ENCODE data around the gene PDE10A. TPM values are rescaled to one million over a fixed set of nuclear protein-coding genes. Genes with fewer than 3 reads are reported as not detected.
A peak's percentile ranks its signal among the peaks of the same experiment; 100 is the strongest.

Gene PDE10A
- total and polyA plus RNA-seq, 2 of the 8 experiments (the other 6 are each of a cell fraction or from before 2014, with no cell fraction given), result 1.1 to 2.4 TPM

DNA sequence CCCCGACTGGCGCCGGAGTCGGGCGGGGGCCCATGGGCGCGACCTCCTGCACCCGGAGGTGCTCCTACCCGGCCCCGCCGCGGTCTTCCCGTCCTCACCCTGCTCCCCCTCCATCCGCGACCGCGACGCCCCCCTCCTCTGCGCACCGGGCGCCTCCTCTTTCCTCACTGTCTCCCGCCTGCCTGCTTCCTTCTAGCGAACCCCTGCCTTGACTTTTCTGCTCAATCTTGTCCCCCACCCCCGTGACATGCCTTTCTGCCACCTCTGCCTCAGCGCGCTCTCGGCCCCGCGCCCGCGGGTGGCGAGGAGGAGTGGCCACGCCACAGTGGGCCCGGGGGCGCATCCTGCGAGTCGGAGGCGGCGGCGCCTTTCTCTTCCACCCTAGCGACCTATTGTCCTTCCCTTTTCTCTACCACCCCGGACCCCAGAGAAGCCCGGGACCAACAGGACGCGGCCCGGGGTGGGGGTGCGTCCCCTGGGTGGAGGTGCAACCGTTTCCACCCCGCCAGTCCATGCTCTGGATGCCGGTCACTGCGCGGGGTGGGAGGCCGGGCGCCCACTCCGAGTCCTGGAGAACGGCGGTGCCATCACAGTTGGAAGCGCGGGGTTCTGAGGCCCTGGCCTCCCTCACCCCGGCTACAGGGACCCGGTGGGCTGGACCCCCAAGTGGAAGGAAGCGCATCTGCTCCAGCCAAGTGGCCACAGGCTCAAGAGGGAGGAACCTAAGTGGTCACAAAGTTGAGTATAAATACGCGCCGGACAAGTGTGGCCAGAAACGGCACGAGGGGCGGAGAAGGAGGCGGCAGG is 2.0 kb downstream of the PDE10A start:
- H2BK15ac ChIP-seq (ENCODE audit: low read length), result peak overlapping the region; percentile 61; the same call in 1 of the 2 replicates
- peak overlapping the region; percentile 44 to 75 (median 55) for H3K4me3 ChIP-seq (ENCODE audit: extremely low read depth in 1 of 4, insufficient read depth in 2 of 4, low read depth in 3 of 4, low read length in 4 of 4)
- peaks cover 0 to 2% of the 10 kb centered on the region in 2 experiments for H4K20me1 ChIP-seq (replicated peaks in 1 of 2; ENCODE audit: control insufficient read depth in 1 of 2, insufficient read depth in 2 of 2, low read length in 2 of 2)
- H2BK120ac ChIP-seq (replicated peaks; ENCODE audit: low read depth, low read length), result no peak overlapping the region
- 0 out of 2 replicates have a peak overlapping the region, but pooled peaks have one; percentile 14 for H2BK12ac ChIP-seq (ENCODE audit: low read depth, low read length)
- ChIA-PET CTCF (ENCODE audit: partially characterized antibody) (no interaction called here), POLR2A (ENCODE audit: partially characterized antibody) (interaction anchor here (1.0 to 1.1 kb wide), 2 partner anchors 32 to 87 kb away, joined by 3 read pairs; no protein-coding TSS in a partner anchor)
- no peaks in the 10 kb centered on the region for H3K79me1 ChIP-seq (ENCODE audit: low read depth, low read length)
- no peak overlapping the region for H2BK5ac ChIP-seq (ENCODE audit: low read depth, low read length)
- H4K8ac ChIP-seq (ENCODE audit: extremely low read depth, insufficient read depth, low read length), result peak overlapping the region; percentile 93
- H3K23ac ChIP-seq (ENCODE audit: insufficient read length), result no peak overlapping the region
- peak overlapping the region; percentile 75 for H3K4ac ChIP-seq (replicated peaks; ENCODE audit: insufficient read length, low read depth, low read length)
- peak overlapping the region; percentile 39 for H4K91ac ChIP-seq (replicated peaks; ENCODE audit: insufficient read length, low read length)
- peak overlapping the region in 2 of 4 experiments; percentile 54 to 63; a peak in 4 of 7 replicates for H3K9ac ChIP-seq (replicated peaks in 1 of 4; ENCODE audit: extremely low read depth in 1 of 4, low read depth in 3 of 4, low read length in 3 of 4)
- H2AFZ ChIP-seq (ENCODE audit: low read length), result peak overlapping the region; percentile 68; the same call in 1 of the 2 replicates
- peaks cover 29% of the 10 kb centered on the region; the same call in 1 of the 2 replicates for H3K23me2 ChIP-seq (ENCODE audit: low read depth, low read length)
- no peak overlapping the region for H3K56ac ChIP-seq (replicated peaks; ENCODE audit: insufficient read length, low read depth, low read length)
- no peak for FAIRE-seq
- peak overlapping the region; percentile 60; the same call in 1 of the 2 replicates for H3K18ac ChIP-seq (ENCODE audit: extremely low read depth, low read length)
- peaks cover 48 to 72% (median 65%) of the 10 kb centered on the region in 4 experiments for H3K27me3 ChIP-seq (replicated peaks in 1 of 4; ENCODE audit: control insufficient read depth in 3 of 4, extremely low read depth in 1 of 4, insufficient read depth in 3 of 4, low read length in 3 of 4)
- H3K4me2 ChIP-seq (ENCODE audit: insufficient read depth in 1 of 2, low read depth in 2 of 2, low read length in 2 of 2), result peak overlapping the region; percentile 74 to 95
- no peaks in the 10 kb centered on the region for H3K9me3 ChIP-seq (ENCODE audit: insufficient read depth in 2 of 2, low read depth in 1 of 2, low read length in 1 of 2)
- peaks cover 17 to 26% (median 19%) of the 10 kb centered on the region in 4 experiments for H3K4me1 ChIP-seq (replicated peaks in 1 of 4; ENCODE audit: control insufficient read depth in 3 of 4, insufficient read depth in 4 of 4, low read length in 3 of 4)
- H3K79me2 ChIP-seq (ENCODE audit: control insufficient read depth in 1 of 2, insufficient read depth in 2 of 2, low read length in 2 of 2), result no peaks in the 10 kb centered on the region
- peaks cover 0 to 2% (median 0%) of the 10 kb centered on the region in 4 experiments; a peak in 1 of 8 replicates for H3K36me3 ChIP-seq (ENCODE audit: control insufficient read depth in 2 of 4, insufficient read depth in 4 of 4, low read length in 3 of 4)
- WGBS, 2 experiments (ENCODE audit: extremely low coverage in 1 of 2, insufficient coverage in 1 of 2, insufficient read length in 1 of 2, insufficient replicate concordance in 2 of 2, low coverage in 1 of 2, low lambda C conversion rate in 2 of 2, missing lambda C conversion rate in 1 of 2), result 1% methylated on average over 36 of the region's 69 CpGs; no CpG with 5 or more reads in 1 of the 2 experiments
- no peak overlapping the region for H2AK5ac ChIP-seq (ENCODE audit: low read depth, low read length)
- H4K5ac ChIP-seq (ENCODE audit: insufficient read length, low read depth, low read length), result no peak overlapping the region
- no peak overlapping the region for H3K27ac ChIP-seq (ENCODE audit: low read depth, low read length)
- H3K14ac ChIP-seq (ENCODE audit: insufficient read length), result no peak overlapping the region
- peak in 1 of 2 experiments; percentile 67 for DNase-seq (ENCODE audit: low read depth in 1 of 2, low spot score in 2 of 2)
- H2BK20ac ChIP-seq (ENCODE audit: low read length), result no peak overlapping the region
- TF ChIP-seq EZH2 (IDR thresholded peaks at IDR 0.05; ENCODE audit: low read depth, low read length, severe bottlenecking) (peak; percentile 87), SP2 (IDR thresholded peaks at IDR 0.05; ENCODE audit: low read length) (no peak), SP4 (IDR thresholded peaks at IDR 0.05; ENCODE audit: low read length) (no peak), POU5F1 (IDR thresholded peaks at IDR 0.05; ENCODE audit: low read depth, low read length) (no peak), CEBPB (IDR thresholded peaks at IDR 0.05; ENCODE audit: low read depth, low read length) (no peak), TAF1 (IDR thresholded peaks at IDR 0.05; ENCODE audit: low read depth, low read length) (0 out of 2 replicates have a peak, but pooled peaks have one; percentile 15), JUN (IDR thresholded peaks at IDR 0.05; ENCODE audit: low read depth, low read length) (no peak), GABPA (IDR thresholded peaks at IDR 0.05; ENCODE audit: borderline replicate concordance, insufficient read depth, low read length) (peak; percentile 7; the same call in 1 of the 2 replicates), RNF2 (IDR thresholded peaks at IDR 0.05; ENCODE audit: borderline replicate concordance, low read depth, low read length, missing control alignments, poor library complexity, severe bottlenecking) (peak; percentile 51), KDM1A (IDR thresholded peaks at IDR 0.05; ENCODE audit: borderline replicate concordance, low read length) (no peak)
- TF ChIP-seq, protein P1, sequence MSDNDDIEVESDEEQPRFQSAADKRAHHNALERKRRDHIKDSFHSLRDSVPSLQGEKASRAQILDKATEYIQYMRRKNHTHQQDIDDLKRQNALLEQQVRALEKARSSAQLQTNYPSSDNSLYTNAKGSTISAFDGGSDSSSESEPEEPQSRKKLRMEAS (IDR thresholded peaks at IDR 0.05), result peak; percentile 42; the same call in 1 of the 2 replicates
